HepG2 (cell line): Measurements from ENCODE around the gene CAB39. TPM values are rescaled to one million over a fixed set of nuclear protein-coding genes. Genes with fewer than 3 reads are reported as not detected.
A peak's percentile ranks its signal among the peaks of the same experiment; 100 is the strongest.

Experiments
- ATAC-seq: fragments of 200-7000 bp; cut with Tn5 transposase; 3 replicates; pipeline ENCODE4 v1.9.1; 2020; ENCODE audit warnings: mild to moderate bottlenecking, moderate library complexity
- BruUV-seq: library from RNA; stranded (reverse); fragments of 400-500 nt; replicated peaks from 2 replicates; lab custom pipeline; 2021; lab: Mats Ljungman, UMichigan
- CTCF ChIA-PET: fragments of 300-600 bp; formaldehyde crosslinking; extraction: SDS; loops from one replicate; lab custom pipeline; 2021; ENCODE audit warnings: low total read pairs, inconsistent platforms, low intra/inter-chr PET ratio; lab: Yijun Ruan, JAX
- POLR2A ChIA-PET: fragments of 350-600 bp; sonication (Branson Sonifier 250); formaldehyde crosslinking; loops from one replicate; lab custom pipeline; 2020; ENCODE audit warnings: antibody characterized with exemption, inconsistent platforms; lab: Yijun Ruan, JAX
- DNase-seq: peaks from one replicate; pipeline ENCODE4 v3.0.0-alpha.2; 2015; ENCODE audit warnings: low spot score
- FAIRE-seq: peaks from 3 replicates; lab custom pipeline; 2011; peaks lifted over from hg19 to GRCh38; lab: Jason Lieb, UNC
- H2AFZ ChIP-seq: one replicate; pipeline ENCODE4 v1.6.1; 2011; ENCODE audit warnings: low read length, inconsistent platforms
- H3K27ac ChIP-seq: fragments of 300-600 bp; 3 replicates; pipeline ENCODE4 v1.8.0; 2011; ENCODE audit warnings: mixed run types, mild to moderate bottlenecking, mixed read lengths, low read length, inconsistent platforms; ENCODE audit not compliant: insufficient read depth; ENCODE audit errors: extremely low read length
- H3K27me3 ChIP-seq, 2 experiments: fragments of 200-600 bp in 1 of 2; 2 replicates in 1 of 2; 3 replicates in 1 of 2; pipeline versions ENCODE4 v1.6.0 to v1.8.0; 2011; ENCODE audit warnings: low read length in 2 of 2, mild to moderate bottlenecking in 2 of 2, moderate library complexity in 2 of 2, inconsistent platforms in 1 of 2; ENCODE audit not compliant: insufficient read depth in 2 of 2, control insufficient read depth in 1 of 2
- H3K36me3 ChIP-seq, 2 experiments: fragments of 200-600 bp in 1 of 2; replicated peaks in 1 of 2; 2 replicates in 1 of 2; 3 replicates in 1 of 2; pipeline versions ENCODE4 v1.5.1 to v1.8.0; 2011; ENCODE audit warnings: low read length in 2 of 2, inconsistent platforms in 1 of 2; ENCODE audit not compliant: insufficient read depth in 2 of 2, control insufficient read depth in 1 of 2
- H3K4me1 ChIP-seq: 2 replicates; pipeline ENCODE4 v1.5.1; 2012; ENCODE audit warnings: low read length, inconsistent platforms; ENCODE audit not compliant: insufficient read depth
- H3K4me2 ChIP-seq: 2 replicates; pipeline ENCODE4 v1.6.0; 2011; ENCODE audit warnings: low read depth, low read length, inconsistent platforms
- H3K4me3 ChIP-seq, 3 experiments: fragments of 200-600 bp in 1 of 3; sonication (generic), shearing (Covaris generic) in 1 of 3; replicated peaks in 1 of 3; 2 replicates each; pipeline ENCODE4 v1.5.1; 2011 to 2016; ENCODE audit warnings: low read length in 3 of 3, inconsistent platforms in 2 of 3, low read depth in 2 of 3, mild to moderate bottlenecking in 2 of 3, control low read depth in 1 of 3, mixed read lengths in 1 of 3; ENCODE audit not compliant: insufficient read depth in 1 of 3
- H3K79me2 ChIP-seq: one replicate; pipeline ENCODE4 v1.6.1; 2011; ENCODE audit warnings: low read length, inconsistent platforms; ENCODE audit not compliant: insufficient read depth
- H3K9ac ChIP-seq: 2 replicates; pipeline ENCODE4 v1.6.0; 2011; ENCODE audit warnings: mild to moderate bottlenecking, low read depth, low read length, inconsistent platforms; ENCODE audit not compliant: insufficient read depth
- H3K9me3 ChIP-seq: 2 replicates; pipeline ENCODE4 v1.5.1; 2012; ENCODE audit warnings: mild to moderate bottlenecking, low read length
- H4K20me1 ChIP-seq: 2 replicates; pipeline ENCODE4 v1.6.0; 2011; ENCODE audit warnings: inconsistent platforms, mild to moderate bottlenecking, low read length, moderate library complexity; ENCODE audit not compliant: insufficient read depth
- FLYWCH1 ChIP-seq: sonication (generic); formaldehyde crosslinking; IDR thresholded peaks from 2 replicates; pipeline ENCODE4 v1.8.1; 2023; ENCODE audit warnings: mild to moderate bottlenecking, missing genetic modification reagents
- IRF2 ChIP-seq: IDR thresholded peaks from 2 replicates; pipeline ENCODE4 v1.6.1; 2018; ENCODE audit warnings: missing genetic modification reagents, missing compliant biosample characterization
- KMT2A ChIP-seq: sonication (generic); formaldehyde crosslinking; IDR thresholded peaks from 2 replicates; pipeline ENCODE4 v1.4.0; 2020; ENCODE audit warnings: missing genetic modification reagents
- NFKB2 ChIP-seq: sonication (generic); formaldehyde crosslinking; IDR thresholded peaks from 2 replicates; pipeline ENCODE4 v1.4.0; 2020; ENCODE audit warnings: missing genetic modification reagents, borderline replicate concordance
- PCBP2 ChIP-seq: fragments of 200-400 bp; formaldehyde crosslinking; optimal IDR thresholded peaks from 2 replicates; pipeline ENCODE3; 2018; ENCODE audit warnings: low read length, low read depth; ENCODE audit not compliant: poor library complexity, severe bottlenecking
- SRY ChIP-seq: sonication (generic); formaldehyde crosslinking; IDR thresholded peaks from 2 replicates; pipeline ENCODE4 v1.8.0; 2022; ENCODE audit warnings: mild to moderate bottlenecking, missing genetic modification reagents
- ZMYM4 ChIP-seq: sonication (generic); formaldehyde crosslinking; IDR thresholded peaks from 2 replicates; pipeline ENCODE4 v1.8.1; 2023; ENCODE audit warnings: mild to moderate bottlenecking, missing genetic modification reagents
- ZNF253 ChIP-seq: sonication (generic); formaldehyde crosslinking; IDR thresholded peaks from 2 replicates; pipeline ENCODE4 v1.8.0; 2022; ENCODE audit warnings: mild to moderate bottlenecking, missing genetic modification reagents, borderline replicate concordance
- ZNF546 ChIP-seq: sonication (generic); formaldehyde crosslinking; conservative IDR thresholded peaks from 2 replicates; pipeline ENCODE4 v1.8.1; 2023; ENCODE audit warnings: mild to moderate bottlenecking, missing genetic modification reagents
- ZNF629 ChIP-seq: sonication (generic); formaldehyde crosslinking; conservative IDR thresholded peaks from 2 replicates; pipeline ENCODE4 v1.5.0; 2020; ENCODE audit warnings: missing genetic modification reagents
- WGBS: methylation state at CpG from one replicate; pipeline ENCODE4 v1.1.6; 2017; ENCODE audit warnings: low lambda C conversion rate; 5-methylcytosine and 5-hydroxymethylcytosine counted together
- in situ Hi-C: cut with HindIII; loops from 2 replicates; pipeline ENCODE4 v1.10.0; 2017; ENCODE audit warnings: low pct_unique_long_range_greater_than_20kb; ENCODE audit not compliant: extremely low pct_ligation_motif_present
- intact Hi-C: fragments of 100-400 bp; cut with micrococcal nuclease; formaldehyde crosslinking; loops from one replicate; pipeline ENCODE4 v1.10.0; 2022; ENCODE audit not compliant: unreplicated experiment
- polyA plus RNA-seq, 8 experiments: library from polyadenylated mRNA; depleted of rRNA in 3 of 8; stranded (reverse) in 7 of 8; unstranded in 1 of 8; fragments of >200 nt; fragmentation: Illumina TruSeq in 4 of 8; extraction: Trizol in 4 of 8; gene quantifications; 2 replicates each; pipeline versions ENCODE4 v1.2.1 to v1.2.3, GENCODE V29; 2011 to 2016; ENCODE audit warnings: low read depth in 4 of 8, missing spikeins in 1 of 8, mixed read lengths in 1 of 8; ENCODE audit not compliant: insufficient read depth in 1 of 8
- total RNA-seq, 5 experiments: library from RNA; depleted of rRNA; stranded (reverse); fragments of >200 nt; fragmentation: Illumina TruSeq; extraction: Trizol; gene quantifications; 2 replicates each; pipeline ENCODE4 v1.2.3, GENCODE V29; 2016; ENCODE audit warnings: low read depth in 1 of 5
- TF ChIP-seq, protein P1 (sequence below), 2 experiments: fragments of 450-650 bp in 1 of 2; sonication (generic) in 1 of 2; formaldehyde crosslinking in 1 of 2; IDR thresholded peaks; 2 replicates each; pipeline versions ENCODE4 v1.6.1 to v1.8.0; 2016 to 2022; ENCODE audit warnings: antibody characterized with exemption in 1 of 2, mild to moderate bottlenecking in 1 of 2, missing genetic modification reagents in 1 of 2
- TF ChIP-seq, protein P2 (sequence below): sonication (generic); formaldehyde crosslinking; IDR thresholded peaks from 2 replicates; pipeline ENCODE4 v1.8.0; 2023; ENCODE audit warnings: mild to moderate bottlenecking, missing genetic modification reagents
- TF ChIP-seq, protein P3 (sequence below): sonication (generic); formaldehyde crosslinking; IDR thresholded peaks from 2 replicates; pipeline ENCODE4 v1.4.0; 2020; ENCODE audit warnings: missing genetic modification reagents, borderline replicate concordance

The CAB39 gene
- total and polyA plus RNA-seq, 2 of the 13 experiments (the other 11 are each of a cell fraction or from before 2014, with no cell fraction given): 19.3 to 45.3 TPM

DNA sequence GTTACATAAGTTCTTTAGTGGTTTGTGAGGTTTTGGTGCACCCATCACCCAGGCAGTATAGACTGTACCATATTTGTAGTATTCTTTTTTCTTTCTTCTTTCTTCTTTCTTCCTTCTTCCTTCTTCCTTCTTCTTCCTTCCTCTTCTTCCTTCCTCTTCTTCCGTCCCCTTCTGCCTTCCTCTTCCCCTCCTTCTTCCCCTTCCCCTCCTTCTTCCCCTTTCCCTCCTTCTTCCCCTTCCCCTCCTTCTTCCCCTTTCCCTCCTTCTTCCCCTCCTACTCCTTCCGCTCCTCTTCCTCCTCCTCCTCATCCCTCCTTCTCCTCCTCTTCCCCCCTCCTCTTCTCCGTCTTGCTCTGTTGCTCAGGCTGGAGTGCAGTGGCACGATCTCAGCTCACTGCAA lies 41.6 kb downstream of the CAB39 start:
- H3K79me2 ChIP-seq: peaks cover 23% of the 10 kb centered on the region
- H3K4me1 ChIP-seq: peaks cover 20% of the 10 kb centered on the region
- no peak overlapping the region for H3K4me3 ChIP-seq
- peaks cover 3% of the 10 kb centered on the region for H4K20me1 ChIP-seq
- DNase-seq: no peak
- H3K4me2 ChIP-seq: no peak overlapping the region
- ChIA-PET POLR2A (no interaction called here), CTCF (no interaction called here)
- no TSS peak for BruUV-seq
- H3K9ac ChIP-seq: no peak overlapping the region
- no peaks in the 10 kb centered on the region for H3K9me3 ChIP-seq
- in situ Hi-C loops: no loop called here
- H3K27ac ChIP-seq: no peak overlapping the region
- H3K27me3 ChIP-seq: no peaks in the 10 kb centered on the region
- FAIRE-seq: no peak
- WGBS: 96% methylated on average over 4 of the region's 4 CpGs
- intact Hi-C loops: no loop called here
- ATAC-seq: no peak
- H2AFZ ChIP-seq: no peak overlapping the region
- H3K36me3 ChIP-seq: no peaks in the 10 kb centered on the region
- TF ChIP-seq ZNF629 (no peak), ZNF253 (CRISPR knock-in tag) (no peak), ZNF546 (CRISPR knock-in tag) (no peak), PCBP2 (peak; percentile 81), NFKB2 (CRISPR knock-in tag) (no peak), FLYWCH1 (no peak), SRY (no peak), IRF2 (no peak), ZMYM4 (CRISPR knock-in tag) (no peak), KMT2A (CRISPR knock-in tag) (no peak)
- TF ChIP-seq, protein P1, sequence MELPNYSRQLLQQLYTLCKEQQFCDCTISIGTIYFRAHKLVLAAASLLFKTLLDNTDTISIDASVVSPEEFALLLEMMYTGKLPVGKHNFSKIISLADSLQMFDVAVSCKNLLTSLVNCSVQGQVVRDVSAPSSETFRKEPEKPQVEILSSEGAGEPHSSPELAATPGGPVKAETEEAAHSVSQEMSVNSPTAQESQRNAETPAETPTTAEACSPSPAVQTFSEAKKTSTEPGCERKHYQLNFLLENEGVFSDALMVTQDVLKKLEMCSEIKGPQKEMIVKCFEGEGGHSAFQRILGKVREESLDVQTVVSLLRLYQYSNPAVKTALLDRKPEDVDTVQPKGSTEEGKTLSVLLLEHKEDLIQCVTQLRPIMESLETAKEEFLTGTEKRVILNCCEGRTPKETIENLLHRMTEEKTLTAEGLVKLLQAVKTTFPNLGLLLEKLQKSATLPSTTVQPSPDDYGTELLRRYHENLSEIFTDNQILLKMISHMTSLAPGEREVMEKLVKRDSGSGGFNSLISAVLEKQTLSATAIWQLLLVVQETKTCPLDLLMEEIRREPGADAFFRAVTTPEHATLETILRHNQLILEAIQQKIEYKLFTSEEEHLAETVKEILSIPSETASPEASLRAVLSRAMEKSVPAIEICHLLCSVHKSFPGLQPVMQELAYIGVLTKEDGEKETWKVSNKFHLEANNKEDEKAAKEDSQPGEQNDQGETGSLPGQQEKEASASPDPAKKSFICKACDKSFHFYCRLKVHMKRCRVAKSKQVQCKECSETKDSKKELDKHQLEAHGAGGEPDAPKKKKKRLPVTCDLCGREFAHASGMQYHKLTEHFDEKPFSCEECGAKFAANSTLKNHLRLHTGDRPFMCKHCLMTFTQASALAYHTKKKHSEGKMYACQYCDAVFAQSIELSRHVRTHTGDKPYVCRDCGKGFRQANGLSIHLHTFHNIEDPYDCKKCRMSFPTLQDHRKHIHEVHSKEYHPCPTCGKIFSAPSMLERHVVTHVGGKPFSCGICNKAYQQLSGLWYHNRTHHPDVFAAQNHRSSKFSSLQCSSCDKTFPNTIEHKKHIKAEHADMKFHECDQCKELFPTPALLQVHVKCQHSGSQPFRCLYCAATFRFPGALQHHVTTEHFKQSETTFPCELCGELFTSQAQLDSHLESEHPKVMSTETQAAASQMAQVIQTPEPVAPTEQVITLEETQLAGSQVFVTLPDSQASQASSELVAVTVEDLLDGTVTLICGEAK (IDR thresholded peaks at IDR 0.05): no peak
- TF ChIP-seq, protein P1 (CRISPR knock-in tag; IDR thresholded peaks at IDR 0.05): no peak
- TF ChIP-seq, protein P2, sequence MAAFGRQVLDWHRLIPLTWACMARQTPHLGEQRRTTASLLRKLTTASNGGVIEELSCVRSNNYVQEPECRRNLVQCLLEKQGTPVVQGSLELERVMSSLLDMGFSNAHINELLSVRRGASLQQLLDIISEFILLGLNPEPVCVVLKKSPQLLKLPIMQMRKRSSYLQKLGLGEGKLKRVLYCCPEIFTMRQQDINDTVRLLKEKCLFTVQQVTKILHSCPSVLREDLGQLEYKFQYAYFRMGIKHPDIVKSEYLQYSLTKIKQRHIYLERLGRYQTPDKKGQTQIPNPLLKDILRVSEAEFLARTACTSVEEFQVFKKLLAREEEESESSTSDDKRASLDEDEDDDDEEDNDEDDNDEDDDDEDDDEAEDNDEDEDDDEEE (CRISPR knock-in tag): no peak
- TF ChIP-seq, protein P3, sequence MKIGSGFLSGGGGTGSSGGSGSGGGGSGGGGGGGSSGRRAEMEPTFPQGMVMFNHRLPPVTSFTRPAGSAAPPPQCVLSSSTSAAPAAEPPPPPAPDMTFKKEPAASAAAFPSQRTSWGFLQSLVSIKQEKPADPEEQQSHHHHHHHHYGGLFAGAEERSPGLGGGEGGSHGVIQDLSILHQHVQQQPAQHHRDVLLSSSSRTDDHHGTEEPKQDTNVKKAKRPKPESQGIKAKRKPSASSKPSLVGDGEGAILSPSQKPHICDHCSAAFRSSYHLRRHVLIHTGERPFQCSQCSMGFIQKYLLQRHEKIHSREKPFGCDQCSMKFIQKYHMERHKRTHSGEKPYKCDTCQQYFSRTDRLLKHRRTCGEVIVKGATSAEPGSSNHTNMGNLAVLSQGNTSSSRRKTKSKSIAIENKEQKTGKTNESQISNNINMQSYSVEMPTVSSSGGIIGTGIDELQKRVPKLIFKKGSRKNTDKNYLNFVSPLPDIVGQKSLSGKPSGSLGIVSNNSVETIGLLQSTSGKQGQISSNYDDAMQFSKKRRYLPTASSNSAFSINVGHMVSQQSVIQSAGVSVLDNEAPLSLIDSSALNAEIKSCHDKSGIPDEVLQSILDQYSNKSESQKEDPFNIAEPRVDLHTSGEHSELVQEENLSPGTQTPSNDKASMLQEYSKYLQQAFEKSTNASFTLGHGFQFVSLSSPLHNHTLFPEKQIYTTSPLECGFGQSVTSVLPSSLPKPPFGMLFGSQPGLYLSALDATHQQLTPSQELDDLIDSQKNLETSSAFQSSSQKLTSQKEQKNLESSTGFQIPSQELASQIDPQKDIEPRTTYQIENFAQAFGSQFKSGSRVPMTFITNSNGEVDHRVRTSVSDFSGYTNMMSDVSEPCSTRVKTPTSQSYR (CRISPR knock-in tag): no peak
